Immature natural killer cell (primary cell): ENCODE measurements around the gene TNS2. TPM values are rescaled to one million over a fixed set of nuclear protein-coding genes. Genes with fewer than 3 reads are reported as not detected.
"Not testable (repeated sequence)": the region's sequence is repeated elsewhere in the genome, so short reads cannot be mapped to it uniquely, and the experiment has no call there.

ENCODE experiments used
- DNase-seq, 3 donors: peaks; one replicate each; pipeline ENCODE4 v3.0.0; 2022; ENCODE audit warnings: mixed read lengths in 1 of 3
- H3K27ac Mint-ChIP-seq, 6 donors: one replicate each; pipeline ENCODE4 v1.8.0; 2020; ENCODE audit warnings: mixed read lengths in 6 of 6, mild to moderate bottlenecking in 5 of 6, inconsistent platforms in 4 of 6, moderate library complexity in 3 of 6
- H3K27me3 Mint-ChIP-seq, 3 donors: one replicate each; pipeline ENCODE4 v1.8.0; 2020 to 2021; ENCODE audit warnings: low read depth in 3 of 3, mild to moderate bottlenecking in 3 of 3, mixed read lengths in 3 of 3, moderate library complexity in 3 of 3, inconsistent platforms in 1 of 3
- H3K36me3 Mint-ChIP-seq, 3 donors: one replicate each; pipeline ENCODE4 v1.8.0; 2020; ENCODE audit warnings: mixed read lengths in 3 of 3, inconsistent platforms in 2 of 3, mild to moderate bottlenecking in 2 of 3
- H3K4me1 Mint-ChIP-seq, 2 donors: one replicate each; pipeline ENCODE4 v1.8.0; 2020; ENCODE audit warnings: inconsistent platforms in 2 of 2, mild to moderate bottlenecking in 2 of 2, mixed read lengths in 2 of 2, moderate library complexity in 1 of 2
- H3K4me3 Mint-ChIP-seq, 5 donors: one replicate each; pipeline ENCODE4 v1.8.0; 2020; ENCODE audit warnings: mild to moderate bottlenecking in 5 of 5, mixed read lengths in 5 of 5, inconsistent platforms in 3 of 5, moderate library complexity in 3 of 5
- H3K9me3 Mint-ChIP-seq, 6 donors: one replicate each; pipeline ENCODE4 v1.8.0; 2020; ENCODE audit warnings: mild to moderate bottlenecking in 6 of 6, mixed read lengths in 6 of 6, inconsistent platforms in 4 of 6, moderate library complexity in 3 of 6
- polyA plus RNA-seq, 3 donors: library from polyadenylated mRNA; unstranded; fragments of 300-500 nt; fragmentation: Illumina TruSeq; gene quantifications; one replicate each; pipeline ENCODE4 v1.2.3, GENCODE V29; 2021

Gene TNS2, protein sequence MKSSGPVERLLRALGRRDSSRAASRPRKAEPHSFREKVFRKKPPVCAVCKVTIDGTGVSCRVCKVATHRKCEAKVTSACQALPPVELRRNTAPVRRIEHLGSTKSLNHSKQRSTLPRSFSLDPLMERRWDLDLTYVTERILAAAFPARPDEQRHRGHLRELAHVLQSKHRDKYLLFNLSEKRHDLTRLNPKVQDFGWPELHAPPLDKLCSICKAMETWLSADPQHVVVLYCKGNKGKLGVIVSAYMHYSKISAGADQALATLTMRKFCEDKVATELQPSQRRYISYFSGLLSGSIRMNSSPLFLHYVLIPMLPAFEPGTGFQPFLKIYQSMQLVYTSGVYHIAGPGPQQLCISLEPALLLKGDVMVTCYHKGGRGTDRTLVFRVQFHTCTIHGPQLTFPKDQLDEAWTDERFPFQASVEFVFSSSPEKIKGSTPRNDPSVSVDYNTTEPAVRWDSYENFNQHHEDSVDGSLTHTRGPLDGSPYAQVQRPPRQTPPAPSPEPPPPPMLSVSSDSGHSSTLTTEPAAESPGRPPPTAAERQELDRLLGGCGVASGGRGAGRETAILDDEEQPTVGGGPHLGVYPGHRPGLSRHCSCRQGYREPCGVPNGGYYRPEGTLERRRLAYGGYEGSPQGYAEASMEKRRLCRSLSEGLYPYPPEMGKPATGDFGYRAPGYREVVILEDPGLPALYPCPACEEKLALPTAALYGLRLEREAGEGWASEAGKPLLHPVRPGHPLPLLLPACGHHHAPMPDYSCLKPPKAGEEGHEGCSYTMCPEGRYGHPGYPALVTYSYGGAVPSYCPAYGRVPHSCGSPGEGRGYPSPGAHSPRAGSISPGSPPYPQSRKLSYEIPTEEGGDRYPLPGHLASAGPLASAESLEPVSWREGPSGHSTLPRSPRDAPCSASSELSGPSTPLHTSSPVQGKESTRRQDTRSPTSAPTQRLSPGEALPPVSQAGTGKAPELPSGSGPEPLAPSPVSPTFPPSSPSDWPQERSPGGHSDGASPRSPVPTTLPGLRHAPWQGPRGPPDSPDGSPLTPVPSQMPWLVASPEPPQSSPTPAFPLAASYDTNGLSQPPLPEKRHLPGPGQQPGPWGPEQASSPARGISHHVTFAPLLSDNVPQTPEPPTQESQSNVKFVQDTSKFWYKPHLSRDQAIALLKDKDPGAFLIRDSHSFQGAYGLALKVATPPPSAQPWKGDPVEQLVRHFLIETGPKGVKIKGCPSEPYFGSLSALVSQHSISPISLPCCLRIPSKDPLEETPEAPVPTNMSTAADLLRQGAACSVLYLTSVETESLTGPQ (N-terminal part only)
- polyA plus RNA-seq, result not detected

DNA sequence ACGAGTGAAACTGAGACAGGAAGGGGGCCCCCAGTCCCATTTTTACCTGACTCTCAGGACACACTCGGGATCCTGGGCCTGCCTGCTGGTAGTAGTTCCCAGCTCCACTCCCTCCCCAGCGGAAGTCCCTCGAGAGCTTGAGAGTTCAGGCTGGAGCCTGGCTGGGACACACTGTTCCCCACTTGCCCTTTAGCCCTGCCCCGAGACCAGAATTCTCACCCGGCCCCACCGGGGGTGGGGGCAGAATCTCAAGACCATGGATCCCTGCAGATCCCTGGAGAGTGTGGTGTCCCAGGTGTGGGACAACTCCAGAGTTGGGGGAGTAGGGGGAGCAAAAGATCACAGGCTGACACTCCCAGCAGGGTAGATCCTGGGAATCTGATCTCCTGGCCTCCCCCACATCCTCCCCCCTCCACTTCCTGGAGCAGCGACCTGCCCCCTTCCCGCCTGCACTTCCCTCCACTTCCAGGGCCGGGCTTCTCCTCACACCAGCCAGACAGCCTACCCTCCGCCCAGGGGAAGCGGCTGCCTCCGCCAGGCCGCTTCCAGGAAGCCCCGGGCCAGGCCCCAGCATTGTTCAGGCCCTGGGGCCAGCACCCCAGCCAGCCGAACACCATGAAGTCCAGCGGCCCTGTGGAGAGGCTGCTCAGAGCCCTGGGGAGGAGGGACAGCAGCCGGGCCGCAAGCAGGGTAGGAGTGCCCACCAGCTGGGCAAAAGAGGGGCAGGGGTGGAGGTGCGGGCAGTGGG, at the start of gene TNS2:
TSS of gene TNS2 (plus strand) at position 495 of the 748 bp plus-strand sequence. CDS start at position 616, 121 bp downstream.
- Mint-ChIP-seq H3K27me3 (peaks cover 5 to 11% (median 6%) of the 10 kb centered on the region in 3 donors), H3K9me3 (no peaks in the 10 kb centered on the region), H3K36me3 (no peaks in the 10 kb centered on the region), H3K4me1 (peaks cover 21 to 22% of the 10 kb centered on the region in 2 donors), H3K4me3 (peak within 1 kb of the TSS in 3 of 5 donors; percentile 13 to 33 (median 23)), H3K27ac (peak within 1 kb of the TSS in 5 of 6 donors; percentile 26 to 80 (median 30))
- DNase-seq, result no peak

- Mint-ChIP-seq H3K27ac (peak overlapping the region in 3 of 6 donors; percentile 42 to 98 (median 81)), H3K27me3 (peaks cover 14 to 22% (median 22%) of the 10 kb centered on the region in 3 donors), H3K36me3 (no peaks in the 10 kb centered on the region), H3K4me3 (peak overlapping the region in 4 of 5 donors; percentile 1 to 79 (median 34)), H3K4me1 (peaks cover 32 to 35% of the 10 kb centered on the region in 2 donors), H3K9me3 (no peaks in the 10 kb centered on the region)
- DNase-seq, result no peak
These were observed 45.7 kb upstream of the TNS2 start for GRCh38 chr12:53004178-53004577.

DNA sequence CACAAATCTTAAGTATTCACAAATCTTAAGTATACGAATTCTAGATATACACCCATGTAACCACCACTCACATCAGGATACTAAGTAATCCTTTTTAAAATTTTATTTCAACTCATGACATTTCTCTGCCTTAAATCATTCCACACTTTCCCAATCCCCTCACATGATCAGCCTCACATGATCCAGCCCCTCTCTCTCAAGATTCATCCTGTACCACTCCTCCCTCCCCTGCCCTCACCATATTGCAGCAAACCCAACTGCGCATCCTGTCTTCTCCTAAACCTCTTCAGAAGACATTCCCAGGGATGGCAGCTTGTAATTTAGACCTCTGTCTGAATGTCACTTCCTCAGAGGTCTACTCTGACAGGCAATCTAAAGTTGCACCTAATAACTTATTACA, 45.3 kb upstream of the TNS2 start:
- H3K4me1 Mint-ChIP-seq, result peaks cover 36 to 38% of the 10 kb centered on the region in 2 donors
- peaks cover 14 to 22% (median 19%) of the 10 kb centered on the region in 3 donors for H3K27me3 Mint-ChIP-seq
- no peak for DNase-seq
- no peaks in the 10 kb centered on the region for H3K9me3 Mint-ChIP-seq
- H3K27ac Mint-ChIP-seq, result peak overlapping the region in 5 of 6 donors; percentile 40 to 98 (median 48)
- peak overlapping the region; percentile 24 to 79 (median 76) for H3K4me3 Mint-ChIP-seq
- H3K36me3 Mint-ChIP-seq, result no peaks in the 10 kb centered on the region

DNA sequence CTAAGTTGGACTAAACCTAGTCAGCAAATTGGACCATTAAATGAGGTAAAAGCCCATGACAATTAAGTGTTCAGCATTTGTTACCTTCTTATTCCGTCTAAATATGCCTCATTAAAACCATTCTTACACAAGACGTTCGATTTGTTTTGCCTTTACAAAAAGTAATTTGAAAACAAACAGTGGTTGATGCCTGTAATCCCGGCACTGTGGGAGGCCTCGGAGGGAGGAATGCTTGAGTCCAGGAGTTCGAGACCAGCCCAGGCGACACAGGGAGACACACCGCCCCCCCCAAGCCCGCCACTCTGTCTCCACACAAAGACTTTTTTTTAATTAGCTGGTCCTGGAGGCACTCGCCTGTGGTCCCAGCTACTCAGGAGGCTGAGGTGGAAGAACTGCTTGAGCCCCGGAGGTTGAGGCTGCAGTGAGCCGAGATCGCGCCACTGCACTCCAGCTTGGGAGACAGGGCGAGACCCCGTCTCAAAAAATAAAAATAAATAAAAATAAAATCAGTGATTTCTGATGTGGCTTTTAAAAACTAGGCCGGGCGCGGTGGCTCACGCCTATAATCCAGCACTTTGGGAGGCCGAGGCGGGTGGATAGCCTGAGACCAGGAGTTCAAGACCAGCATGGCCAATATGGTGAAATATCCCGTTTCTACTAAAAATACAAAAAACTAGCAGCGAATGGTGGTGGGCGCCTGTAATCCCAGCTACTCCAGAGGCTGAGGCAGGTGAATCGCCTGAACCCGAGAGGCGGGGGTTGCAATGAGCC, 44.5 kb upstream of the TNS2 start:
- Mint-ChIP-seq H3K36me3 (no peaks in the 10 kb centered on the region), H3K4me3 (peak overlapping the region; percentile 97 to 100 (median 98)), H3K9me3 (no peaks in the 10 kb centered on the region), H3K27ac (peak overlapping the region; percentile 97 to 99 (median 98)), H3K27me3 (peaks cover 11 to 22% (median 16%) of the 10 kb centered on the region in 3 donors), H3K4me1 (peaks cover 44 to 45% of the 10 kb centered on the region in 2 donors)
- DNase-seq, result no peak

DNA sequence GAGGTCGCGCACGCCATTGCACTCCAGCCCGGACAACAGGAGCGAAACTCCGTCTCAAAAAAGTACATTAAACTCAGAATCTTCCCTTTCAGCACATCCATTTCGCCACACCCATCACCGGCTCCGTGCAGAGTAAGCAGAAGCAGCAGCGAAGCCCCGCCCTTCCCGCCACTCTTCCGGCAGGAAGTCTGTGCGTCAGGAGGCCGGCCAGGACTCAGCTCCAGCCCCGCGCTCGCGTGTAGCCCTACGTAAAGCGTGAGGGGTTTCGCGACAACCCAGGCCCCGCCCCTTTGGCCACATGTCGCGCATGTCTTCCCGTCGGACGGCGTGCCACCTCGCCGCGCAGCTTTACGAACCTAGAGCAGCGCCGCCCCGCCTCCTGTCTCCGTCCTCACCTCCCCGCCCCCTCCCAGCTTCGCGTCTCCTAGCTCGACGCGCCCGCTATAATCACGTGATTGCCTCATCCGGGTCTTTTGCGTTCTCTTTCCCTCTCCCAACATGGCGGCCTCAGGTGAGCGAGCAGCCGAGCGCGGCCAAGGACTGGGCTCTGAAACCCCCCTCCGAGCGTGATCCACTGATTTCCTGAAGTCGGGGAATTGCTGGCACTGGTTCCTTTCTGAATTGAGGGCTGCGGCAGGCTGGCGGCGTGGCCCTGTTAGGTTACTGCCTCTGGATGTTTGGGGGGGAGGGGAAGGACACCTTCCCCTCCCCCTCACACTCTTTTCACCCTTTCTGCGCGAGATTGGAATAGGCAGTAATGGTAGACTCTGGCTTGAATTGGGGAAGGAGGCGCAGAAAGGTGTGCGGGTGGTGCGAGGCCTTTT, 43.7 kb upstream of the TNS2 start, which contains the start of gene EIF4B:
TSS of gene EIF4B (plus strand) at position 471 of the 824 bp plus-strand sequence. CDS start at position 499, 28 bp downstream.
- DNase-seq, result peak; percentile 99
- Mint-ChIP-seq H3K27ac (peak within 1 kb of the TSS; percentile 97 to 99 (median 98)), H3K4me3 (peak within 1 kb of the TSS; percentile 97 to 100 (median 98)), H3K27me3 (peaks cover 11 to 17% (median 16%) of the 10 kb centered on the region in 3 donors), H3K36me3 (no peaks in the 10 kb centered on the region), H3K9me3 (no peaks in the 10 kb centered on the region), H3K4me1 (peaks cover 51 to 52% of the 10 kb centered on the region in 2 donors)

DNA sequence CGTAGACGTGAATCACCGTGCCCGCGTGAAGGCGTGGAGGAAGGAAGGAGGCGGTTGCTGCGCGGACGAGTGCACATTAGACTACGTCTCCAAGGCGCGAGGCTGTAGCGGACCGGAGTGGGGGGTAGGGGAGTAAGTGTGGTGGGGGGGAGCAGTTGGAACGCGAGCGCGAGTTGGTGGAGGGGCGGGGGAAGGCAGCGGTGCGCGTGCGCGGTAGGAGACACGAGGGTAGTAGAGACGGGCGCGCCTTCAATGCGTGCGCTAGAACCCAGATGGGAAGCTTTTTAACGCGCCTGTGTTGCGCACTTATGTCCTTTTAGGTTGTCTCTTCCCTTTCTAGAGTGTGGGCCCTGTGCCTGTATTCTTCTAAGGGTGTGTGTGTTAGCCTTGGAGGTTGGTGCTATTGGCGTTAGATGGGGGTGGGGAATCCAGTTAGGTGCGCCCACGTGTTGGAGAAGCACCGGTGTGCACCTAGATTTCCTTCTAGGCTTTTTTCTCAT, 43.0 kb upstream of the TNS2 start:
- peaks cover 58 to 59% of the 10 kb centered on the region in 2 donors for H3K4me1 Mint-ChIP-seq
- no peaks in the 10 kb centered on the region for H3K9me3 Mint-ChIP-seq
- H3K36me3 Mint-ChIP-seq, result no peaks in the 10 kb centered on the region
- peak; percentile 68 to 76 (median 72) for DNase-seq
- peak overlapping the region; percentile 97 to 100 (median 98) for H3K4me3 Mint-ChIP-seq
- H3K27me3 Mint-ChIP-seq, result peaks cover 11 to 16% (median 16%) of the 10 kb centered on the region in 3 donors
- H3K27ac Mint-ChIP-seq, result peak overlapping the region; percentile 97 to 99 (median 98)

GRCh38 chr12:53007343-53007742, 42.5 kb upstream of the TNS2 start:
- Mint-ChIP-seq H3K4me3 (peak overlapping the region; percentile 97 to 100 (median 98)), H3K4me1 (peaks cover 61% of the 10 kb centered on the region in 2 donors), H3K36me3 (no peaks in the 10 kb centered on the region), H3K27me3 (peaks cover 11 to 16% (median 16%) of the 10 kb centered on the region in 3 donors), H3K27ac (peak overlapping the region; percentile 97 to 99 (median 98)), H3K9me3 (no peaks in the 10 kb centered on the region)
- no peak for DNase-seq

DNA sequence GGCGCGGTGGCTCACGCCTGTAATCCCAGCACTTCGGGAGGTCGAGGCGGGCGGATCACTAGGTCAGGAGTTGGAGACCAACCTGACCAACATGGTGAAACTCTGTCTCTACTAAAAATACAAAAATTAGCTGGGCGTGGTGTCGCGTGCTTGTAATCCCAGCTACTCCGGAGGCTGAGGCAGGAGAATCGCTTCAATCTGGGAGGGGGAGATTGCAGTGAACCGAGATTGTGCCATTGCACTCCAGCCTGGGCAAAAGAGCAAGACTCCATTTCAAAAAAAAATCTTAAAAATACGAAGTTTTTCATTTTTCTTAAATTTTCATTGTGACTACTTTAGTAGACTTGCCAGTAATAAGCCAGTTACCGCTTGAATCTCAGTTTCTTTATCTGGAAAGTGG, 41.1 kb upstream of the TNS2 start:
- Mint-ChIP-seq H3K27me3 (peaks cover 11 to 16% (median 16%) of the 10 kb centered on the region in 3 donors), H3K27ac (peak overlapping the region in 2 of 6 donors; percentile 55 to 75), H3K4me3 (peak overlapping the region; percentile 7 to 72 (median 34)), H3K4me1 (peaks cover 69 to 70% of the 10 kb centered on the region in 2 donors)
- H3K9me3 Mint-ChIP-seq, H3K36me3 Mint-ChIP-seq, DNase-seq: not testable (repeated sequence)

DNA sequence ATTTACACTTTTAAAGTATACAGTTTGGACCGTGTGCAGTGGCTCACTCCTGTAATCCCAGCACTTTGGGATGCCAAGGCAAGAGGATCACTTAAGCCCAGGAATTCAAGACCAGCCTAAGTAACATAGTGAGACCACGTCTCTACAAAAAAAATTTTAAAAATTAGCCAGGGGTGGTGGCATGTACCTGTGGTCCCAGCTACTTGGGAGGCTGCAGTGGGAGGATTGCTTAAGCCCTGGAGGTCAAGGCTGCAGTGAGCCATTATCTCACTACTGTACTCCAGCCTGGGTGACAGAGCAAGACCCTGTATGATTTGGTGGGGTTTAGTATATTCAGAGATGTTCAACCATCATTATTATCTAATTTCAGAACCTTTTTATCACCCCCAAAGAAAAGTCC, 38.9 kb upstream of the TNS2 start:
- H3K27ac Mint-ChIP-seq, result no peak overlapping the region

DNA sequence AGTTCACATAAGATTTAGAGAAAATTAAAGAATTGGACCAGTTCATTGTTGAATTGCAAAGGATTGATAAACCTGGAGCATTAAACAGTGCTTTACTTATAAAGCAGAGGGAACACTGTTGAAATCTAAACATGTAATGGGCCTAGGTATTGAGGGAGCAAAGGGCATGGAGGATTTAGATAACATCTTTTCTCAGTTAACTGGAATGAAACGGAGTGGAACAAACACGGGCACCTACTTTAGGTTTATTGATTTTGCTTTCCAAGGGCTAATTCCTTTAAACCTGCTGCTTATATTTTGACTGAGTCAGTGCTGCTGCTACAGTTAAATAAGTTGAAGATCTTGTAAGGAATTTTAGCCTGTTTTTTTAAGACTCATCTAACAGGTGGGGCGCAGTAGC, 38.0 kb upstream of the TNS2 start:
- peaks cover 67 to 82% of the 10 kb centered on the region in 2 donors for H3K4me1 Mint-ChIP-seq

More for the DNA sequence above, 38.9 kb upstream of the TNS2 start:
- Mint-ChIP-seq H3K9me3 (no peaks in the 10 kb centered on the region), H3K27me3 (peaks cover 11 to 14% (median 13%) of the 10 kb centered on the region in 3 donors), H3K4me1 (peaks cover 72 to 83% of the 10 kb centered on the region in 2 donors), H3K36me3 (no peaks in the 10 kb centered on the region), H3K4me3 (no peak overlapping the region)
- DNase-seq, result no peak

DNA sequence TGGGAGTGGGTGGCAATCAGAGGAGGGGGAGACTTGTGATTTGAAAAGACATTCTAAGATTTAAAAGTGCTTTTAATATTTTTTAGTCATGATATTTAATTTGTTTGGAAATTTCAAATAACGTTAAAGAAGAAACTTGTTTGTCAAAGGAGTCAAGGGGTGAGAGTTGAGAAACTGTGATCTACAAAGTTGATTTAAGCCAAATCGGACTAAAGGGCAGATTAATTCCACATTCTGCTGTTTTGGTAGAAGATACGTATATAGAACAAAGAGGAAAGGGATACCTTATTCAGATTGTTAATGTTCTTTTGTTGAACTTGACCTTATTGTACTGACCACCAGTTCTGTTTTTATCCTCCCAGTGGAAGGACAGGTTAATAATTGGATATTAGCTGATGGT, 36.9 kb upstream of the TNS2 start:
- DNase-seq, result no peak
- no peaks in the 10 kb centered on the region for H3K9me3 Mint-ChIP-seq
- H3K36me3 Mint-ChIP-seq, result peaks cover 0 to 6% (median 4%) of the 10 kb centered on the region in 3 donors
- peaks cover 1 to 3% (median 2%) of the 10 kb centered on the region in 3 donors for H3K27me3 Mint-ChIP-seq
- no peak overlapping the region for H3K4me3 Mint-ChIP-seq
- peaks cover 60 to 72% of the 10 kb centered on the region in 2 donors for H3K4me1 Mint-ChIP-seq
- no peak overlapping the region for H3K27ac Mint-ChIP-seq

More for the DNA sequence above, 38.0 kb upstream of the TNS2 start:
- no peaks in the 10 kb centered on the region for H3K9me3 Mint-ChIP-seq
- peaks cover 1 to 5% (median 4%) of the 10 kb centered on the region in 3 donors for H3K27me3 Mint-ChIP-seq
- H3K27ac Mint-ChIP-seq, result peak overlapping the region in 1 of 6 donors; percentile 1
- DNase-seq, result no peak
- no peak overlapping the region for H3K4me3 Mint-ChIP-seq
- no peaks in the 10 kb centered on the region for H3K36me3 Mint-ChIP-seq
